GM03348 (cell line): ENCODE data around the gene IGFN1.
"Not testable (repeated sequence)": the region's sequence is repeated elsewhere in the genome, so short reads cannot be mapped to it uniquely, and the experiment has no call there.

Experiments used
- DNase-seq: peaks from one replicate; pipeline ENCODE4 v3.0.0; 2012; ENCODE audit warnings: low spot score

The IGFN1 gene

DNA sequence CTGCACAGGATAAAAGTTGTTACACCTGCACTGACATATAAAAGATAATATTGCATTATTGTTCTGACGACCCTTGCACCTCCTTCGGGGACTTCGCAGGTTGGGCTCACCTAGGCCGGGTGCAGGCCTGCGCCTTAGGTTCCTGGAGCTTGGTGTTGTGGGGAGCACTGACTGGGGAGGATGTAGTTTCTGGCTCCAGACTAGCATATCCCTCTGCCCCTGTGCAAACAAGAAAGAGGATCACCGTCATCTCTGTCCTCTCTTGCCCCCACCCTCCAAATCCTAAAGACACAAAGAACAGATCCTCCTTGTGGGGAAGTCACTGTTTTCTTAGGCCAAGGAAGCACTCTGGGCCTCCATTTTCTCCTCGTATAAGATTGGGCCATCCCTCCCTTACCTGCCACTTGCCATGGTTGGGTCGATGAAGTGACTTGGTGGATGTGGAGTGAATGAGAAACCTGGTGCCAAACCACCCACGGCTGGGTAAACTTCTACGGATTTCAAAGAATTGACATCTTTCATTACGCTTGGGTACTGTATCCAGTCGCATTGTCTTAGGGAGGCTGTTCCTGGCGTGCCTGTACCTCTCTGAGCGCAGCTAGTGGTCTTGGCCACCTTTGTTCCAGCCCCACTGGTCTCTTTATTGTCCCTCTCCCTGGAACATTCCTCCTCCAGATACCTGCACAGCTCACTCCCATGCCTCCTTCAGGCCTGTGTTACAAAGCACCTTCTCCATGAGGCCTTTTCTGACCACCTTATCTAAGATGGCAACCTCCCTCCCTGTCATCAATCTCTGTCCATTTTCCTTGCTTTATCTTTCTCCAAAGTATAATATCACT is 58.3 kb downstream of the IGFN1 start:
- DNase-seq: no peak

DNA sequence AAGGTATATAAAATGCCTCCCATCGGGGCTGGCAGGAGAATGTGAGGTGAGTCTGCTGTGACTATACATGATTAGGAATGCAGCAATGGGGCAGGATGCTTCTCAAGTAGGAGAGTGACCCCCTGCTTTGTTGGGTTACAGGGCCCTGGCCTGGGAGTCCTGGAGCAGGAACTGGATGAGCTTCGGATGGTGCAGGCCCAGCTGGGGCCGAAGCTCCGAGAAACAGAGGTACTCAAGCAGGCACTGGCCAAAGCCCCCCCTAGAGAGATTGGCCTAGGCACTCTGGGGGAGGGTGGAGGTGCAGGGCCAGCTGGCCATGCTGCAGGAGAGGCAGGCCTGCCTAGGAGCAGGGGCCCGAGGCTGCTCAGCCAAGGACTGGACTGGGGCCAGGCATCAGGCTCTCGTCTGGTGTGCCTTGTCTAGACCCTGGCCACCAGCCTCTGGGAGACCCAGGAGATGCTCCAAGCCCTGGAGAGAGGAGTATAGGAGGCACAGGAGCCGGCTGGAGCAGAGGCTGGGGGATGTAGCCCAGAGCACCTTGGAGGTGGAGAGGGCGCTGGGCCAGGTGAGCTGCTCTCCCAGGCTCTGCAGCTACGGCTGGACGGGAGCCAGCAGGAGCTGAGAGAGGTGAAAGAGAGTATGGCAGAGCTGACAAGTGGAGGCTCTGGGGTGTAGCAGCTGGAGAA is 59.8 kb downstream of the IGFN1 start:
- DNase-seq: no peak

DNA sequence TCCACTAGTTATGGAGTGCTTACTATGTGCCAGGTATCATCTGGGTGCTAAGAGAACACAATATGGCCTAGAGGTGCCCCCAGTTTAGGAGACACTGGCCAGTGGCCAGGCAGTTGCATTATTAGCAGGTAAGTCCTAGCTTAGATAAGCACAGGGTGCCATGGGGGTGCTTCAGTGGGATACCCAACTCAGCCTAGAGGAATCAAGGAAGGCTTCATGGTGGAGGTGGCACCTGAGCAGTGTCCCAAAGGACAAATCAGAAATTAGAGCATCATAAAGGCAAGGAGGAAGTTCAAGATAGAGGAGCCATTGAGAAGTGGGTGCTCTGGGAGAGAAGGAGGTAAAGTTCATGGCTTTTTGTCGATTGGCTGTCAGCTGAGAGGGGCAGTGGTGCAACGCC is 60.8 kb downstream of the IGFN1 start:
- no peak for DNase-seq

DNA sequence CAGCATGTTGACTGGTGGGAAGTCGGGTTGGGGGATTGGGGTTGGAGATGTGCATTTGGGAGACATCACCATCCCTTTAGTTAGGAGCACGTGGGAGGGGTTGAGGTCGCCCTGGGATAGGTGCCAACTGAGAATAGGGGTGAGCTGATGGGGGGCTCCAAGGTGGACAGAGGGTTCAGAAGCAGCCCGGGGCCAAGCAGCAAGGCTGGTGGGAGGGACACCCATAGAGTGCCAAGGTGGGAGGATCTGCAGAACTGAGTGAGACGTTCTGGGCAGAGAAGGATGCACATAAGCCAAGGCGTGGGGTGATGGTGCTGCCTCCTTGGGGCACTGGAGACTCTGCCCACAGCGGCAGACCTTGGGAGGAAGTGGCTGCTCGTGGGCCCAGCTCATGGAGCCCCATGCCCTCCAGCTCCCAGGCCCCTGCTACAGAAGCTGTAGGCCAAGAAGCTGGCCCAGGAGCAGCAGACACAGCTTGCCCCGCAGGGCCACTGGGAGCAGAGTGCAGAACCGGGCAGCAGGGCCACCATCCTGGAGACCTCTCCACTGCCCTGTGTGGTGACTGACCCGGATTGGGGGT is 61.3 kb downstream of the IGFN1 start:
- no peak for DNase-seq

DNA sequence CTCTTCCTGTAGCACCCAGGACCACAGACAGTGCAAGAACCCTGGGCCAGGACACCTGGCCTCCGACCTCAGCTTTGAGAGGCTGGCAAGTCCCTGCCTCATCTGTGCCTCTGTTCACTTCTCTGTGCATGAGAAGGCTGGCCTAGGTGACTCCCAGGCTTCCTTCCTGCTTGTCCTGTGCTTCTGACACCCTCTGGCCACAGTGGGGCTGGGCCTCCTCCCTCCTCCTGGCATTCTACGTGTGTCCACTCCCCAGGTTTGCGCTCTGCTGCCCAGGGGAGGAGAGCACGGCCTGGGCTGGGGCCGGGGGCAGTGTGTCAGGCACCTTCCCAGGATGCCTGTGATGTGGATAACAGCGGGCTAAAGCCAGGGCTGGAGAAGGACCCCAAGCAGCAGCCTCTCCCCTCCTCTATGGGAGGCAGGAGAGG is 62.3 kb downstream of the IGFN1 start:
- no peak for DNase-seq

DNA sequence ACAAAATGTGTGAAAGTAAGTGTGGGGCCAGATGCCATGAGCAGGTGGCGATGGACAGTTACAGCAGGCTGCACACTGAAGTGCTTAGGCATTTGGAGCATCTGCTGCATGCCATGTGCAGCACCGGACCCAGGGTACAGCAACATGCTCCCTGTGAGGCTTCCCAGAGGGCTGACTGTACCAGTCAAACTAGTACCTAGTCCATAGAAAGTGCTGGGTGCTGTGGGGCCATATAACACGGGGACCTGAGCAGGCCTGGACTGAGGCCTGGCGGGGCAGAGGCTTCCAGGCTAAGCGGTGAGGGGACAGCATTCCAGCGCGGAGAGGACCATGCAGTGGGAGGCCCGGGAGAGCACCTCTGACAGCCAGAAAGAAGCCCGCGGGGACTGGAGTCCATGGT is 62.8 kb downstream of the IGFN1 start:
- DNase-seq: no peak

DNA sequence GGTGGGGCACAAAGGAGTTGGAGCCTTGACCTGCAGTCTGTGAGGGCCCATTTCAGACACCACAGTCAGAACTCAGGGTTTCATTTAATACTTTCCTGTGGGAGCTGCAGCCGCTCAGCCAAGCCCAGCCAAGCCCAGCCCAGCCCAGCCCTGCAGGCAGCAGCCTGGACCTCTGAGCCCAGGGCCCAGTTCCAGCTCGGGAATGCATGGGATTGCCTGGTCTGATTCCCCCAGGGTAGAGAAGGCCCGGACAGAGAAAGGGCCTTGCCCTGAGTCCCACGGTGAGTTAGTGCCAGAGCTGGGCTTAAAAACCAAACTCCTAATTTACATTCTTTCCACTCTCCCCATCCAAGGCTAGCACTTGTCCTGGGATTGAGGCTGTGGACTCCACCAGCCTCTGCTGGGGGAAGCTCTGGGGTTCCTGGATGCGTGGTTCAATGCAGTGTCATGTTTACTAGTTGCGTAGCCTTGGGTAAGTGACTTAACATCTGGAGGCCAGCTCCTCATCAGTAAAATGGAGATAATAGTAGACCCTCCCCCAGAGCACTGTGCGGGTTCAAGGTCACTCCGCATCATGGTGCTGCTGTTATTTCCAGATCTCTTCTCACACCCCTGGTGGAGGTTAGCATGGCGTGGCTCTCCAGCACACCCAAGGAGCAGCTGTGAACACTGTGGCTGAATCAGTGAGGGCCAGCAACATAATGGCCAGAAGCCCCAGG is 63.4 kb downstream of the IGFN1 start:
- DNase-seq: no peak

DNA sequence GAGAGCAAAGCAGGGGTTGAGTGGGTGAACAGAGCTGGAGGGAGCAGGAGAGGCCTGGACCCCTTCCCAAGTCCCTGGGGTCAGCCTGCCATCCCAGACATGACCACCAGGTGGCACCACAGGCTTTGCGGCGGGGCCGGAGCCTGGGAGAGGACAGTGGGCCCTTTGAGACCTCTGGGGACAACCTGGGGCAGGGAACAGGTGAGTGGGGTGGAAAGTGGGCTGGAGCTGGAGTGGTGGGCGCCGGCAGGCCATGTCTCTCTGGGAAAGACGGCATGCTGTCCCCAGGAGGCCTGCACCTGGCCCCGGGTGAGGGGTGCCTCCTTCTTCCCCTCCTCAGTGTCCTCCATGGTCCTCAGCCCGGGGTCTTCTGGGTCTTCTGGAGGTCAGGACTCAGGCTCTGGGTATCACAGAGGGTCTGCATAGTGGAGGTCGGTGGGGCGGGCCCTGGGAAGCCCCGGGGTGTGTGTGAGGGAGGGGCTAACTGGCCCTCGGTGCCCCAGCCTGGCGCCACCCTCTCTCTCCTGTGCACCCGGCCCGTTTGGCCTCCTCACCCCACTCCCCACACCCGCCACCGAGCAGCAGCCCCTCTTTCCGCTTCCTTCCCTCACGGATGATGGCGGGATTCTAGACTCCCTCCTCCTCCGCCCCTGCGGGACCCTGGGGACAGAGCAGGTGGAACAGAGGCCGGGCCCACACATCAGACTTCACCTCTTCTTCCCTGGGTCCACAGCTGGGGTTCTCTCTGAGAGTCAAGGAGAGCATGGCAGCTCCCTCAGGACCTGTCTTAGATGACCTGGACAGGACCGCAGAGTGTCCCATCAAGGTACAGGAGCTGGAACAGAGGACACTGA is 64.2 kb downstream of the IGFN1 start:
- DNase-seq: peak; percentile 91

DNA sequence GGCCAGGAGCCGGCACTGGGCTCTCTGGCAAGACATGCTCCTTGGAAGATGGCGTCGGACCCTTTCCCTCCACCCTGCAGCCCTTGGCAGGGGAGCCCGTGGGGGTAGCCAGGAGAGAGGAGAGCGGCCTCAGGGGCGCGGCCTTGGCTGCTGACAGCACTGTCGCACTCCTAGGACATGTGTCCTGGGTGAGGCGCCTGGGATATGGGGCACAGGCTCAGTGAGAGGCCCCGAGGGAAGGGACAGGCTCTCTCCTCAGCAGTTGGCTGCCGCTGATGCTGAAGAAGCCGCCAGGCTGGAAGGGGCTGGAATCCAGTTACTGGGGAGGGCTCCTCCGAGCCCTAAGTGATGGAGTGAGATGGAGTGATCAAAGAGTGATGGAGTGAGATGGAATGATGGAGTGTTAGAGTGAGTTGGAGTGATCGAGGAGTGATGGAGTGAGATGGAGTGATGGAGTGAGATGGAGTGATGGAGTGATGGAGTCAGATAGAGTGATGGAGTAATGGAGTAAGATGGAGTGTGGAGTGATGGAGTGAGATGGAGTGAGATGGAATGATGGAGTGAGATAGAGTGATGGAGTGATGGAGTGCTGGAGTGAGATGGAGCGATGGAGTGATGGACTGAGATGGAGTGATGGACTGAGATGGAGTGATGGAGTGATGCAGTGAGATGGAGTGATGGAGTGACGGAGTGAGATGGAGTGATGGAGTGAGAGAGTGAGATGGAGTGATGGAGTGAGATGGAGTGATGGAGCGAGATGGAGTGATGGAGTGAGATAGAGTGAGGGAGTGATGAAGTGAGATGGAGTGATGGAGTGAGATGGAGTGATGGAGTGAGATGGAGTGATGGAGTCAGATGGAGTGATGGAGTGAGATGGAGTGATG is 65.1 kb downstream of the IGFN1 start:
- no peak for DNase-seq

DNA sequence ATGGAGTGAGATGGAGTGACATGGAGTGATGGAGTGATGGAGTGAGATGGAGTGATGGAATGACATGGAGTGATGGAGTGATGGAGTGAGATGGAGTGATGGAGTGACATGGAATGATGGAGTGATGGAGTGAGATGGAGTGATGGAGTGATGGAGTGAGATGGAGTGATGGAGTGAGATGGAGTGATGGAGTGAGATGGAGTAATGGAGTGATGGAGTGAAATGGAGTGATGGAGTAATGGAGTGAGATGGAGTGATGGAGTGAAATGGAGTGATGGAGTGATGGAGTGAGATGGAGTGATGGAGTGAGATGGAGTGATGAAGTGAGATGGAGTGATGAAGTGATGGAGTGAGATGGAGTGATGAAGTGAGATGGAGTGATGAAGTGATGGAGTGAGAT is 67.5 kb downstream of the IGFN1 start:
- DNase-seq: not testable (repeated sequence)

DNA sequence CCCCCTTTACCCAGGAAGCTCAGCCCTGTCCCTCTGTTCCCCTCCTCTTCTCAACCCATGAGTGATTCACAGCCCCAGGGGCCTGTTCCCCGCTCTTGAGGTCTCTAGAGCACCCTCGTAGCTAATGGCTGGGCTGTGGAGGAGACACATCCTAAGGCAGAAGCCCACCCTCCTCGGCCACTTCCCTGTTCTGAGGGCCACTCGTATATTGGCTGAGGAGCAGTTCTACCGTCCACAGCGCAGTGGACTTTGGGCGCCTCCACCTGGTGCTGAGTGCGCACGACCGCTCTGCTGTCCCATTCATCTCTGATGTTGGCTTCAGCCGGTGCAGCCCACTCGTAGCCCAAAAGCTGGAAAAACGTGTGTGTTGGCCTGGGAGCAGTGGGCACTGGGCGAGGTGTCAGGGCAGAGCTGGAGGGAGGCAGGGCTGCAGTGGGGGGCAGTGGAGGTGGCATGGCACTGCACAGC is 68.2 kb downstream of the IGFN1 start:
- no peak for DNase-seq

DNA sequence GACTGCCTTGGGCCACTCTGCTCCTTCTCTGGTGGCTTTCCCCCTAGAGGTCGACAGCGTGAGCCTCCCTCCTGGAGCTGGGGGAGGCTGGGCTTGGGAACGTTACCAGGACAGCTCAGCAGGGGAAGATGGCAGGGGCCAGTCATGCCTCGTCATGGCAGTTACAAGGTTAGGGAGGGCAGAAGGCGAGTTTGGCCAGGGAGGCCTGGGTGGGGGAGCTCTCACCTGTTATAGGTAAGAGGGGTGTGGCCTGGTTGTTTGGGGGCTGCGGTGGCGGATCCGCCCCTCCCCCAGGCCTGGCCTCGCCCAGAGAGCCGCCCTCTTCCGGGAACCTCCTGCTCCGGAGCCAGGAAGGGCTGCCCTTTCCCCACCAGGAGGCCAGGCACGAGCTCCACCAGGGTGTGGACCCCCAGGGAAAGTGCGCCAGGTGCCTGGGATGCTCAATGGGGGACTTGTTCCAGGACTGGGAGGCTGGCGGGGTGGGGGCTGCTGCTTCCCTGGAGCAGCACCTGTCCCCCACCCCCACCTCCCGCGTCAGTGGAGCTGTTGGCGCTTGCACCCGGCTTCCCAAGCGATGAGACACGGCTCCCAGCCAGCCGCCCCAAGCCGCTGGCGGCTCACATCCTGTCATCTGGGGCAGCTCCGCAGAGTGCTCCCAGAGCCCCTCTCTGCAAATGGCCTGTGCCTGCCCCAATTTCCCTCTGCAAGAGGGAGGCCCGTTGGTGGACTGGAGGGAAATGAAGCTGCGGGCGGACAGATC is 69.0 kb downstream of the IGFN1 start:
- peak; percentile 62 for DNase-seq

DNA sequence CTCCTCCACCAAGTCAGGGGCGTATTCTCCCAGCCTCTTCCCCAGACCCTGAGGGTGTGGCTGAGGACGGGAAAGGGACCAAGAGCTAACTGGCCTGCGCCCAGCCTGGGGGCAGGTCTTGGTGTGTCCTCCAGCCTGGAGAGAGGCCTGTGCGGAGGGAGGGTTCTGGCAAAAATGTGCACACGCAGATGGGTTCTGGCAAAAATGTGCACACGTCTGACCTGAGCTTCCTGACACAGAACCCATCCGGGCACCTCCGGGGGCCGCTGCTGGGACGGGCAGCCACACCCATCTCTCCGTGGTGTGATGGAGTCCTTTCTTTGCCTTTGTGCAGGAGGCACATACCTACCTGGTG is 69.6 kb downstream of the IGFN1 start:
- DNase-seq: no peak

DNA sequence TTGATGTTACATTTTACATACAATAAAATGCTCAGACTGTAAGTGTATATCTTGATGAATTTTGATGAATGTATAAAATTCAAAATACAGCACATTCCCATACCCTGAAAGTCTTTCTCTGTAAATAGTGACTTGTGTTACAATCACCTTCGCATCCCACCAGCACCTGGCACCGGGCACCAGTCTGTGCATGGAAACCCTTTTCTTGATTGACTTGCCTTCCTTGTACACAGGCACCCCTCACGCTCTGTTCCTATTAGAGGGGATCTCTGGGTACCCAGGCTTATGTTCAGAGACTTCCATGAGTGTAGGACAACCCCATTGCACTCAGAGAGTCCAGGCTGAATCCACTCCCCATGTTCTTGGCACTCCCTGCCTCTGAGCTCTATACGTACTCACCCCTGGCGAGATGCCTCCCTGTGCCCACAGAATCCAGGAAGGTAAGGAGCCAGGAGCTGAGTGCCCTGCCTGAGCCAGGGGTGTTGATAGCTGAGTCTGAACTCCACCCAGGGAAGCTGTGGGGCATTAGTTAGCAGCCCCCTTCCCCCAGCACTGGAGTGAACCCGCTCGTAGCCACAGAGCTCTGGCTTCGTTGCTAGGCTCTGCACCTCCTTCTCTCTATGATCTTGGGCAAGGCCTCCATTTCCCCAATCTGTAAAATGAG is 70.2 kb downstream of the IGFN1 start:
- no peak for DNase-seq

DNA sequence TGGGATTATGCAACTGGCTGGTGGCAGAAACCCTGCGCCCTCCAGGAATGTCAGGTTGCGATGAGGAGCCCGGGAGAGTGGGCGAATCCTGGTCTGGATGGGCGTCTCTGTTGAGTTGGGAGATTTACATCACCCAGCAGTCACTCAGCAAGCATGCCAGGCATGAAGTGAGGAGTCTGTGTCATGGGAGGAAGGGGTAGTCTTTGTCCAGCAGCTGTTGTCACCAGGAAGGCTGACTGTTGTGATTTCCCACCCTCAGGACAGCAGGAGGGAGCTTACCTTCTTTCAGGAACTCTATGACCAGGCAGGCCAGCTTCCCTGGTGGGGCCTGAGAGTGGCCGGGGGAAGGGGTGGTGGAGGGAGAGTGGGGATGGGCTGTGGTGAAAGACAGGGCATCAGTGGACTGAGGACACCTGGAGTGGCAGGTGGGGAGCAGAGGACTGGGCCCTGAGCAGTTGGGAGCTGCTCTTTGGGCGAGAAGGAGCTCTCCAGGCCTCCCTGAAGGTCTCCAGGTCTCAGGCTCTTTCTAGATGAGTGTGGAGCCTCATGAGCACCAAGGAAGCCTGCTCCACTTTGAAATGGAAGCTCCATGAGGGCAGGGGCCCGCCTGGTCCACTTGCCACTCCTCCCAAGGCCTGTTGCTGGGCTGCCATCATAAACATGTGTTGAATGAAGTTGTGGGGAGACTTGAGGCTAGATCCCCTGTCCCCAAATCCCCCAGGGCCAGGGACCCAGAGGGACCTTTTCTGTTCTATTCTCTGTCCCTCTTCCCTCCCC is 71.3 kb downstream of the IGFN1 start:
- DNase-seq: peak; percentile 30

DNA sequence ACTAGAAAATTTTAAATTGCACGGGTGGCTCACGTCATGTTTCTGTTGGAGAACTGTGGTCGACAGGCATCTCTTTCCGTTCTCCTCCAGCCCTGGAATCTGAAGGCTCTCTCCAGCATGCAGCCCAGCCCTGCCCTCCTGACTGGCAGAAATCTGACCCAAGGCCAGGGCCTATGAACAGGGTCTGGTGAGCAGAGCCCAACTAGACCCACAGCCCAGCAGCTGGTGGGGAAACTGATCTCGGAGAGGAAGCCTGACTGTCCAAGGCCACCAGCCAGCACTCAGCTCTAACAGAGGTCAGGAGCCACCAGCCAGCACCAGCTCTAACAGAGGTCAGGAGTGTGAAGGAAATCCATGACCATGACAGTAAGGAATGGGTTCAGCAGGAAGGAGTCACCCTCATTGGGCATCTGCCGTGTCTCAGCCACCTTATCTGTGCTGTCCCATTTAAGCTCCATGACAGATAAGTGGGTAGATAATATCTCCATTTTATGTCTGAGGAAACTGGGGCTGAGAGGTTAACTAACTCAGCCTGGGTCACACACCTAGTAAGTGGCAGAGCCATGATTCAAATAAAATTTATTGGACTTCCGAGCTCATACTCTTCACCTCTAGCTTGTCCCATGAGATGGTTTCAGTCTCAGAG is 72.5 kb downstream of the IGFN1 start:
- DNase-seq: no peak

DNA sequence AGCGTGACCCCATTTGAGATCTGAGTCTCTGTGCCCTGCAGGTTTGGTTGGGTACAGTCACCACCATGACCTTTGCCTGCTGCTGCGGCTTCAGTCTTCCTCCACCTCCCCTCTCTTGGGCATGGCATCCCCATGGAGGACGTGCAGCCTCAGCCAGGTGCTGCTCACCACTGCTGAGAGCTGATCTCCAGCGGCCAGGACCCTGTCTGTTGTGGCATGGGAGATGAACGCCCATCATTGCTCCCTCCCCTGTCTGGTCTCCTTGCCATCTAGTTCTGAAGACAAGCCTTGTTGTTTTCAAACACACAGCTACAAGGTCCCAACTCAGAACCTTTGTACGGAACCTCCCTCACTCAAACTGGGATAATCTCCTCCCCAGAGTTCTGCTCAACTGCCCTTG is 73.4 kb downstream of the IGFN1 start:
- DNase-seq: no peak

DNA sequence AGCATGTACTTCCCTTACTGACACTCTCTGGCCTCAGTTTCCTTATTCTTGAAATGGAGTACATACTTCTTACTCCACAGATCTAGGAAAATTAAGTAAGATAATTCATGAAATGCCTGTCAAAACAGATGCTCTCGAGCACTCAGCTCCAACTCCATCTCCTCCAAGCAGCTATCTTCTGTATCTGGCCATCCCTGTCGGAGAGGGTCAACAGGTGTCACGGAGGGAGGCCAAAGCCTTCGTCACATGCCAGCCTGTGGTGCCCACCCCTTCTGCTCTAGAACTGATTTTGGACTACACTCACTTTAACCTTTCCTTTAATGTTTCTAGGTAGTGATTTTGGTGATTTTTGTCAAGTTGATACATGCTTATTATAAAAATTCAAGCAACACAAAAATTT is 73.9 kb downstream of the IGFN1 start:
- no peak for DNase-seq
